NCI-H2107 treated with DMSO at 0.1 percent for 48 hours (cell line): ENCODE measurements around the gene PPP1R12C.
"Not testable (repeated sequence)": the region's sequence is repeated elsewhere in the genome, so short reads cannot be mapped to it uniquely, and the experiment has no call there.

ENCODE experiments used
- DNase-seq: peaks from one replicate; lab custom pipeline; 2025; ENCODE audit not compliant: unreplicated experiment; lab: John Stamatoyannopoulos, UW

Gene PPP1R12C

GRCh38 chr19:55112246-55112776, 5.1 kb downstream of the PPP1R12C start:
- DNase-seq: no peak

GRCh38 chr19:55111238-55111831, 6.1 kb downstream of the PPP1R12C start:
- no peak for DNase-seq

- no peak for DNase-seq
Measured at GRCh38 chr19:55109527-55110291, 7.7 kb downstream of the PPP1R12C start.

- DNase-seq: not testable (repeated sequence)
Measured at GRCh38 chr19:55107252-55107651, 10.2 kb downstream of the PPP1R12C start.

DNA sequence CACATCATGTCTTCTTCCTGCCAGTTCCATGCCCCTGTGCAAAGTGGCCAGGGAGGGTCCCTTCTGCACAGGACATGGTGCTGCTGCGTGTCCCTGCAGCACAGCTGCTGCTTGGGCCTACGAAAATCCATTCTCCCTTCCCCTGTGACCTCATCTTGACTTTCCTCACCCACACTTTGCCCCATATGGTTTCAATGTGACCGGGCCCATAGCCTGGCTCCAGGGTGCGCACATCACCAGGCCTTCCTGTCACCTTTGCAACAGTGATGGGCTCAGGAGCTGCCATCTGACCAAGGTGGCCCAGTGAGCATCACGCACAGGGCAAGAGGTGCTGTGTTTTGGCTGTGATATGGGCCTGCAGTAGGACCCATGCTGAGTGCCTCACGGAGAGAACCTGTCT, 10.8 kb downstream of the PPP1R12C start:
- no peak for DNase-seq

- no peak for DNase-seq
Measured at GRCh38 chr19:55105237-55105636, 12.2 kb downstream of the PPP1R12C start.

DNA sequence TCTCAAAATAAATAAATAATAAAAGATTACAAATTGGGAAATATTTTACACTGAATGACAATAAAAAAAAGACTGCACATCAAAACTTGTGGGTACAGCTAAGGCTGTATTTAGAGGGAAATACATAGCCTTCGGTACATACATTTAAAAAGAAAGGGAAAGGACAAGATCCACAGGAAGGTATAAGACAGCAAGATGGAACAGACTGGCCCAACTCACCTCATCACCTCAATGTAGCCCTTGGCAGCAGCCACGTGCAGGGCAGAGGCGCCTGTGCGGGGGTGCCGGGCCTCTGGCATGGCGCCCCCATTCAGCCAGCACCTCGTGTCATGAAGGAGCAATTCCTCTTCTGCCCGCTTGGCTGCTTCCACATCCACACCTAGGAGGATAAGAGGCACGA, 14.2 kb downstream of the PPP1R12C start:
- DNase-seq: no peak

DNA sequence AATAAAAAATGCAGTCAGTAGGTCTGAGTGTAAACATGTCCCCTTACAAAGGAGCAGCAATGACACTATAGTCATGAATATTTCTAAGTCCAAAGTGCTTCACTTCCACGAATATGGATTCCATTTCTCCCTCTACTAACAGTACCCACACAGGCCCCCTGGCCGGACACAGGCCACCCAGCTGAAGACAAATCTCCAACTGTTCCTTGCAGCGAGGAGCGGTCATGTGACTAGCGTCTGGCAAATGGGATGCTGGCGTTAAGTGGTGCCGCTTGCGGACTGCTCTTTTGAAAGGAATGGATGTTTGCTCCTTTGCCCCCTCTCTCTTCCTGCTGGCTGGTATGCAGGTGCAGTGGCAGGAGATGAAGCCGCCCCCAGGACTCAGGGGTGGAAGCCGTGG, 16.2 kb downstream of the PPP1R12C start:
- no peak for DNase-seq

GRCh38 chr19:55099557-55100506, 17.6 kb downstream of the PPP1R12C start:
- DNase-seq: no peak

GRCh38 chr19:55098716-55099556, 18.5 kb downstream of the PPP1R12C start:
- DNase-seq: no peak

GRCh38 chr19:55097864-55098715, 19.3 kb downstream of the PPP1R12C start:
- DNase-seq: no peak

DNA sequence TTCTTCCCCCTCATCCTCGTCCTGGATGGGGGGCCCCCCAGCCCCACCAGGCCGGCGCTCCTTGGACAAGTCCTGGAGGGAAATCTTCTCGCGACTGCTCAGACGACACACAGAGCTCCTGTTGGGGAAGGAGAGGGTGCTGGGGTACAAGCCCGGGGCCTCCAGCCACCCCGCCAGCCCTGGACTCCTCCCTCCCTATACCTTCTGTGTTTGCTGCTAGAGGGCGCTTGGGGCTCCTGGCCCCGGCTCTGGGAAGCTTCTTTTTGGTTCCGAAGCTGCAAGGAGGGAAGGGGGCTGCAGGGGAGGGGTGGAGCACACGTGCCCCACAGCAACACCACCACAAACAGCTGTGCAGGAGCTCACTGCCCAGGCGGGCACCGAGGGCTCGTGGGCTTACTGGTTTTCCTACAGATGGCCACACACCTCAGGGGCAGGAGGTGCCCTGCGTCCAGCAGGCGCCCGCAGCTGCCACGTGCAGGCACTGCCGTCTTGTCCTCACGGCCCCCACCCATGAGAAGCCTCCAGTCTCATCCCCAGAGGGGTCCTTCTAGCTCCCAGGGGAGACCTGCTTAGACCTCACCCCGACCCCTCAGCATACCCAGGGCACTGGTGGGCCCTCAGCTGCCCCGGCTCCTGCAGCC, 21.3 kb downstream of the PPP1R12C start:
- no peak for DNase-seq

DNA sequence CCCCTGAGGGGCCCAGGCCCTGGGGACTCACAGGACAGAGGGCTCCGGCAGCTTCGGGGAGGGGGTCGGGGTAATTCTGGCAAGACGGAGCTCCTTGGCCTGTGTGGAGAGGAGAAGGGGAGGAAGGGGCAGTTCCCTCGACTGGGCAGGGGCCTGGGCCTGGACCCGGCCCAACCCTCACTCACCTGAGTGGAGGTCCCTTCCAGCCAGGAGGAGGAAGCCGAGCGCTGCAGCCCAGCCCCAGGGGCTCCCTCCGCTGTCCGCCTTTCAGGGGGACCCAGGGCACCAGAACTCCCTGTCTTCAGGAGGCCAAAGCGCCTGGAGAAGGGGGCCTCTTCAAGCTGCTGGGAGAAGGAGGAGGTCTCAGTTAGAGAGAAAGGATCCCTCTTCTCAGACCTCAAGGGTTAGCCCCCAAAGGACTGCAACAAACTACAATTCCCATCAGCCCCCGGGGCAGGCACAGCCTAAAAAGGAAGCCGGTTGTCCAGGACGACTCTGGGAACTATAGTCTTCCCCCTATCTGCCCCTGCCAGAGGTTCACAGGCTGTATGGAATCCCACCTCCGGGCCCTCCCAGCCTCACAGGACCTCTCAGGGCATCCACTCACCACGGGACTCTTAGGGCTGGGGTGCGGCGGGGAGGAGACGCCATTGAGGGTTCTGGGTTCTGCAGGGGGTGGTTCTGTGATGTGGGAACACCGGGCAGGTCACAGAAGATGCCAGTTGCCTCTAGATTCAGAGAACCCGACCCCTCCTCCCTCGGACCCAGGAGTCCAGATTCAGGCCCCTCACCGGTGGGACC, 22.0 kb downstream of the PPP1R12C start:
- DNase-seq: no peak

DNA sequence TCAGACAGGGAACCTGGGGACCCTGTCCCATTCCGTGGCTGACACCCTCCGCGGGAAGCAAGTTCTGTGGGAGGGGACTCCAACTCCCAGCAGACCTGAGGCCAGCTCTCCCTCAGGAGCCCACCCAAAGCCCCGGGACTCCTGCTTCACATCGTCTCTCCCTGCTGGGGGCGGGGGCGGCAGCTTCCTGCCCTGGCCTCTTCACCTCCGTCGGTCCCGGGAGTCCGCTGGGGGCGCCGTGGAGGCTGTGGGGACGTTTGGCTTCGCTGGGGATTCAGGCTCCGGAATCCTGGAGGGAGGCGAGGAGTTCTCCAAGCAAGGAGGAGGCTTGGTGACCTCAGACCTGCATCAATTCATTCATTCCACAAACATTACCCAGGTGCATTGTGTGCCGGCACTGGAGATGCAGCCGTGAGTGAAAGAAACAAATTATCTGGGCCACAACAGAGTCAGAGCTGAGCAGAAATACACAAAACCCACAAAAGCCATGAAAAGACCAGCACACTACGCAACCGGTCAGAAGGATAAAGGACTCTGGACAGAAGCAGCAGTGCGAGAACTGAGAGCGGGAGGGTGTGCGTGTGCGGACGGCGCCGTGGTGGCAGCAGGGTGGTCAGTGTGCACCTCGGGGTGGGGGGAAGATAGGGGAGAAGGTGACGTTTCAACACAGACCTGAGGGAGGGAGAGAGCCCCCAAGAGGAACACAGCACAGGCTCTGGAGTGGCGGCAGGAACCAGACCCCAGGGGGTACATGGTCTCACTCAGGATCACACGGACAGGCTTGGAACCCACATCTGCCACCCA, 22.8 kb downstream of the PPP1R12C start:
- DNase-seq: no peak

GRCh38 chr19:55092423-55093318, 24.8 kb downstream of the PPP1R12C start:
- DNase-seq: no peak

- no peak for DNase-seq
Measured at GRCh38 chr19:55091955-55092354, 25.5 kb downstream of the PPP1R12C start.
